Activated naive CD4-positive, alpha-beta T cell treated with anti-CD3 and anti-CD28 coated beads, Interleukin-2, amount 10 ng/mL, durations not matched to agents 7 days and 5 days (primary cell): Measurements from ENCODE around the gene GYPC.
"Not testable (repeated sequence)": the region's sequence is repeated elsewhere in the genome, so short reads cannot be mapped to it uniquely, and the experiment has no call there.

Experiments
- CTCF ChIA-PET: fragments of 350-600 bp; sonication (Branson Sonifier 250); formaldehyde crosslinking; loops from one replicate; lab custom pipeline; 2021; ENCODE audit warnings: antibody characterized with exemption; lab: Charles Lee
- DNase-seq: peaks from one replicate; pipeline ENCODE4 v3.0.0-alpha.2; 2020
- H3K27ac Mint-ChIP-seq: one replicate; pipeline ENCODE4 v1.8.0; 2021; ENCODE audit warnings: mild to moderate bottlenecking, moderate library complexity, mixed read lengths
- H3K27me3 Mint-ChIP-seq: one replicate; pipeline ENCODE4 v1.8.0; 2021; ENCODE audit warnings: mild to moderate bottlenecking, mixed read lengths
- H3K36me3 Mint-ChIP-seq: one replicate; pipeline ENCODE4 v1.8.0; 2021; ENCODE audit warnings: mixed read lengths
- H3K4me1 Mint-ChIP-seq: one replicate; pipeline ENCODE4 v1.8.0; 2021; ENCODE audit warnings: mixed read lengths
- H3K4me3 Mint-ChIP-seq: one replicate; pipeline ENCODE4 v1.8.0; 2021; ENCODE audit warnings: mild to moderate bottlenecking, moderate library complexity, mixed read lengths
- H3K9me3 Mint-ChIP-seq: one replicate; pipeline ENCODE4 v1.8.0; 2021; ENCODE audit warnings: mixed read lengths

Gene GYPC

DNA sequence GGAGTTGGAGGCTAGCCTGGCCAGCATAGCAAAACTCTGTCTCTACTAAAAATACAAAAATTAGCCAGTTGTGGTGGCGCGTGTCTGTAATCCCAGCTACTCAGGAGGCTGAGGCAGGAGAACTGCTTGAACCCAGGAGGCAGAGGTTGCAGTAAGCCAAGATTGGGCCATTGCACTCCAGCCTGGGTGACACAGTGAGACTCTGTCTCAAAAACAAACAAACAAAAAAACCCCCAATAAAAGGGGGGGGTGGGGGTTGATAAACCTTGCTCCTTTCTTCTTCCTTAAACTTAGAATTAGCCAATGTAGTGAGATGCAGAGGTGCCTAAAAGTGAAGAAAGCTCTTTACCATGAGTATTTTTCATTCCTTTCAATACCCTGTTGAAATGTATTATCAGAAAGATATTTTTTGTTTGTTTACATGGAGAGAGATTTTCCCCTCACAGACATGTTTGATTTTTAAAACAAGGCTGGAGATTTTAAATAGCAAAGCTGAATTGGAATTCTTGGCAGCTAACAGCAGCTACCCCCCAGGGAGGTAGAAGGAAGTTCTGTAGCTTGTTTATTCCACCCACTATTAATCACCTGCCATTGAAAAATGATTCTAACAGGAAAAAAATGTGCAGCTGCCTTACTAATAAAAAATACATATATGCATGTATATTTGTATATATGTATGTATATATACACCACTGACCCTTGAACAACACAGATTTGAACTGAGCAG is 48.6 kb downstream of the GYPC start:
- no peak for DNase-seq
- peaks cover 4% of the 10 kb centered on the region for H3K4me1 Mint-ChIP-seq
- peaks cover 10% of the 10 kb centered on the region for H3K36me3 Mint-ChIP-seq
- H3K4me3 Mint-ChIP-seq: no peak overlapping the region
- no peak overlapping the region for H3K27ac Mint-ChIP-seq
- H3K27me3 Mint-ChIP-seq: no peaks in the 10 kb centered on the region
- CTCF ChIA-PET: no interaction called here
- no peaks in the 10 kb centered on the region for H3K9me3 Mint-ChIP-seq

DNA sequence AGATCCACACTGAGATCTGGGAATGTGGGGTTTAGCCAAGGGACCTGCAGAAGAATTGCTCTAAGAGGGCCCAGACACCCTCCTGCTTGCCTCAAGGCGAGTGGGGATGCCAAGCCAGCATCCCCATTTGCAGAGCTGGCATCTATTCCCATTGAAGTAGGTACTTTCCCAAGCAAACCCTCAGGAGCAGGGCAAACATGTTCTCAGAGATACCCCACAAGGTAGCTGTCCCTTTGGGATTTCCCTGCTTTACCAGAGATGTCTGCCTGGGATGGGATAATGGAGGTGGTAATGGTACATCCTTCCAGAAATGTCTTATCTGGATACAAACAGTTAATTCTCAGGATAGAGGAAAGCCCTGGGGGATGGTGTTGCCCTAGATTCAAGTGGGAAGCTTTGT is 51.2 kb downstream of the GYPC start:
- no peak for DNase-seq
- peaks cover 4% of the 10 kb centered on the region for H3K27me3 Mint-ChIP-seq
- CTCF ChIA-PET: no interaction called here
- H3K9me3 Mint-ChIP-seq: no peaks in the 10 kb centered on the region
- no peaks in the 10 kb centered on the region for H3K4me1 Mint-ChIP-seq
- no peak overlapping the region for H3K27ac Mint-ChIP-seq
- H3K36me3 Mint-ChIP-seq: no peaks in the 10 kb centered on the region
- H3K4me3 Mint-ChIP-seq: no peak overlapping the region

DNA sequence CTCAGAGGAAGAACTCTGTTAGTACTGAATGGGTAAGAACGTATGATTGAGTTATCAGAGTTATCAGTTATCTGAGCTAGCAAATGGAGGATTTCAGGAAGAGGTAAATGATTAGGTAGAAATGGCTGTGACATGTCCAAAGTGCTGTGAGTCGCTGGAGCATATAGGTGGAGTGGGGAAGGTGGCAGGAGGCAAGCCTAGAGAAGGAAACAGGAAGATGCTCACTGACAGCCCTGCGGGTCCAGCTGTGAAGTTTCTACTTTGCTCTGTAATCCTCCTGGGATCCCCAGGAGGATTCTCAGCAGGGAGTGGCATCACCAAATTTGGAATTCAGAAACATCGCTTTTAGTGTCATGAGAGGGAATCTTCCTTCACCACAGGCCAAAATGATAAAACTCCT is 52.0 kb downstream of the GYPC start:
- H3K4me3 Mint-ChIP-seq: no peak overlapping the region
- CTCF ChIA-PET: no interaction called here
- H3K4me1 Mint-ChIP-seq: no peaks in the 10 kb centered on the region
- no peak overlapping the region for H3K27ac Mint-ChIP-seq
- peaks cover 4% of the 10 kb centered on the region for H3K27me3 Mint-ChIP-seq
- H3K36me3 Mint-ChIP-seq: no peaks in the 10 kb centered on the region
- DNase-seq: no peak
- H3K9me3 Mint-ChIP-seq: no peaks in the 10 kb centered on the region

- Mint-ChIP-seq H3K4me1 (no peaks in the 10 kb centered on the region), H3K27ac (no peak overlapping the region), H3K9me3 (no peaks in the 10 kb centered on the region), H3K27me3 (peaks cover 17% of the 10 kb centered on the region), H3K36me3 (no peaks in the 10 kb centered on the region), H3K4me3 (no peak overlapping the region)
- CTCF ChIA-PET: interaction anchor here (0.9 kb wide), 1 partner anchor 62 kb away, joined by 3 read pairs; no protein-coding TSS in a partner anchor
- no peak for DNase-seq
Observed at GRCh38 chr2:126714191-126714965, 58.4 kb downstream of the GYPC start.

DNA sequence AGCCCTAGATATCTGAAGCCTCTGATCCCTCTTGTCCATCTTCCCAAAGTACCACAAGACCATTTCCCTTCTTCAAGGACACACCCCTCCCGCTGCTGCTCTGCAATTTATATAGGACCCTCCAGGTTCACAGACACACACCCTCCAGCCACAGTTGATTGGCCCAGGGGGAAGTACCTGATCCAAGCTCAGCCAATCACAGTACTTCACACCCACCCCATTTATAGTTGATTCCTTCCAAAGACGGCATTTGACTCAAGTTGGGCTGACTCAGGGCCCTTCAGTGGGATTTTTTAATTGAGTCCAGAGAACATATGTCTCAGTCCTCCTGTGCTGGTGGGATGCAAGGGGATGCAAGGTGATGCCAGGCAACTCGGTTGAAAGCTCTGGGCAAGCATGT is 59.2 kb downstream of the GYPC start:
- no peaks in the 10 kb centered on the region for H3K4me1 Mint-ChIP-seq
- no peaks in the 10 kb centered on the region for H3K36me3 Mint-ChIP-seq
- CTCF ChIA-PET: no interaction called here
- no peak overlapping the region for H3K4me3 Mint-ChIP-seq
- no peaks in the 10 kb centered on the region for H3K9me3 Mint-ChIP-seq
- peaks cover 17% of the 10 kb centered on the region for H3K27me3 Mint-ChIP-seq
- H3K27ac Mint-ChIP-seq: no peak overlapping the region
- DNase-seq: no peak

GRCh38 chr2:126715576-126716406 is 59.8 kb downstream of the GYPC start:
- DNase-seq: no peak
- H3K36me3 Mint-ChIP-seq: no peaks in the 10 kb centered on the region
- H3K4me1 Mint-ChIP-seq: no peaks in the 10 kb centered on the region
- no peak overlapping the region for H3K27ac Mint-ChIP-seq
- no peaks in the 10 kb centered on the region for H3K9me3 Mint-ChIP-seq
- no peak overlapping the region for H3K4me3 Mint-ChIP-seq
- CTCF ChIA-PET: no interaction called here
- peaks cover 17% of the 10 kb centered on the region for H3K27me3 Mint-ChIP-seq

- peaks cover 17% of the 10 kb centered on the region for H3K27me3 Mint-ChIP-seq
- H3K9me3 Mint-ChIP-seq, CTCF ChIA-PET, H3K4me1 Mint-ChIP-seq, H3K27ac Mint-ChIP-seq, H3K4me3 Mint-ChIP-seq, DNase-seq, H3K36me3 Mint-ChIP-seq: not testable (repeated sequence)
Observed at GRCh38 chr2:126717277-126717676, 61.3 kb downstream of the GYPC start.

DNA sequence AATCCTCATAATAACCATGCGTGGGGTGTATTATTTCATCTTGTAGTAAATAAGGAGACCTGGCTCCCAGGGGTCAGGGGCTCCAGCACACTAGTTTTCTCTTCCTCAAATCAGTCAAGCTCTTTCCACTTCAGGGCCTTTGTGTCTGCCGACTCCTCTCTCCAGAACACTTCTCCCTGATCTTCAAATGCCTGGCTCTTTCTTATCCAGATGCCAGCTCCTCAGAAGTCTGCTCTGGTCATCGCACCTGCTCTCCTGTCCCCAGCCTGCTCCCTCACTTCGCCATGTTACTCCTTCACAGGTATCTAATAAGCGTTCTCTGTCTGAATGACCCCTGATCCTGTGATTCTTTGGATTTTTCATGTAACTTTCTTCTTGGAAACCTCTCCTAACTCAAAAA is 62.0 kb downstream of the GYPC start:
- peaks cover 17% of the 10 kb centered on the region for H3K27me3 Mint-ChIP-seq
- CTCF ChIA-PET: no interaction called here
- no peaks in the 10 kb centered on the region for H3K36me3 Mint-ChIP-seq
- DNase-seq: no peak
- no peak overlapping the region for H3K27ac Mint-ChIP-seq
- H3K9me3 Mint-ChIP-seq: no peaks in the 10 kb centered on the region
- no peak overlapping the region for H3K4me3 Mint-ChIP-seq
- H3K4me1 Mint-ChIP-seq: no peaks in the 10 kb centered on the region

GRCh38 chr2:126719191-126719832 is 63.4 kb downstream of the GYPC start:
- Mint-ChIP-seq H3K9me3 (no peaks in the 10 kb centered on the region), H3K36me3 (no peaks in the 10 kb centered on the region), H3K27ac (no peak overlapping the region), H3K4me3 (no peak overlapping the region), H3K27me3 (peaks cover 20% of the 10 kb centered on the region), H3K4me1 (no peaks in the 10 kb centered on the region)
- CTCF ChIA-PET: interaction anchor here (0.6 kb wide), 1 partner anchor 491 kb away, joined by 3 read pairs; no protein-coding TSS in a partner anchor
- no peak for DNase-seq

GRCh38 chr2:126719833-126720351 is 63.9 kb downstream of the GYPC start:
- Mint-ChIP-seq H3K27me3 (peaks cover 14% of the 10 kb centered on the region), H3K36me3 (no peaks in the 10 kb centered on the region), H3K4me1 (no peaks in the 10 kb centered on the region), H3K27ac (no peak overlapping the region), H3K4me3 (no peak overlapping the region), H3K9me3 (peaks cover under 1% of the 10 kb centered on the region)
- DNase-seq: no peak
- CTCF ChIA-PET: no interaction called here

DNA sequence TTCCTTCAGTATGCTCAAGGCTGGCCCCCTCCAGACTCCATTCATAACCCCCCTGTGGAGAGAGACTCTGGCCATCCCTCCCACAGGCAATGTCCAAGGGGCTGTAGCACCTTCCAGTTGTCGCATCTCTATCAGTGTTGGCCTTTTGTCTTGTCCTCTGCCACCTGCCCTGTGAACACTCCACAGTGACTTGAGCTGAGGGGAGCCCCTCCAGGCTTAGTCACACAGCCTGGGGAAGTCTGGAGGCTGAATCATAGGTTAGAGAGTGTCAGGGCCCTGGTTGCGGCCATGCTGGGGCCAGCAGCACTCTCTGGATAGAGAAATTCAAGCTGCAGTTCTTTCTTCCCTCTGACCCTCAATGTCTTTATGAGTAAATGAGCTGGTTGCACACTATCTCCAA is 64.7 kb downstream of the GYPC start:
- Mint-ChIP-seq H3K9me3 (peaks cover 7% of the 10 kb centered on the region), H3K36me3 (peaks cover 2% of the 10 kb centered on the region), H3K27ac (no peak overlapping the region), H3K4me1 (no peaks in the 10 kb centered on the region), H3K27me3 (peaks cover 16% of the 10 kb centered on the region), H3K4me3 (no peak overlapping the region)
- no peak for DNase-seq
- CTCF ChIA-PET: no interaction called here

DNA sequence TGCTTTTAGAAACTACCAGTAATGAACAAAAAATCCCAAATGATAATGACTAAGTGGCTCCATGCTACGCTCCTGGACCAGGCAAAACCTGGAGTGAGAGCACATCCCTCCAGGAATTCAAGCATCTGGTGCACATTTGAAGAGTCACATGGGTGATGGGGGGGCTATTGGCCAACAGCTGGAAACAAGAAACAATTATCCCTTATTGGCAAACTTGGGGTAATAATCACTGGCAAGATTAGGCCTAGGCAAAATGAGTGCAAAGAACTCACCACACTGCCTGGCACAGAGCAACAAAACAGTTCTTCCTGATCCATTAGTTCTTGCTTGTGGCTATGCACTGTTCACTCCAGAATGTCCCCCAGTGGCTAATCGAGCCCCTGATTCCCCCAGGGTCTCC is 66.1 kb downstream of the GYPC start:
- Mint-ChIP-seq H3K4me3 (no peak overlapping the region), H3K27me3 (peaks cover 16% of the 10 kb centered on the region), H3K9me3 (peaks cover 9% of the 10 kb centered on the region), H3K4me1 (no peaks in the 10 kb centered on the region), H3K27ac (no peak overlapping the region), H3K36me3 (peaks cover 2% of the 10 kb centered on the region)
- CTCF ChIA-PET: interaction anchor here (0.9 kb wide), 1 partner anchor 250 kb away, joined by 3 read pairs; no protein-coding TSS in a partner anchor
- no peak for DNase-seq

DNA sequence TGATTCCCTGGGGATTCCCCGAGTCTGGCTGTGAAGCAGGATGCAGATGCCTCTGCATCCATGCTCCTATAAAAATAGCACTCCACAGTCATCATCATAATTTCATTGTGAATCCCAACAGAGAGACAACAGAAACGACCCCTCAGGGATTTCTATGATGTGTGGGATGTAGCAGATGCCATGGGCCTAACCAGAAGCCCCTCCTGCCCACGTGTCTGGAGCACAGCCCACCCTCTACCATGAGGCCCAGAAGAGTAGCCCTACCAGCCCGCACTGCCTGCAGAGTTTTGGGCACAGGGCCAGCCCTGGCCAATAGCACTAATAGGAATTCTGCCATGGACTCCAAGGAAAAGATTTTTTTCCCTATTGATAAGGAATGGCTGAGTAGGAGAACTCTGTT is 66.6 kb downstream of the GYPC start:
- H3K4me1 Mint-ChIP-seq: no peaks in the 10 kb centered on the region
- H3K36me3 Mint-ChIP-seq: peaks cover 2% of the 10 kb centered on the region
- CTCF ChIA-PET: no interaction called here
- H3K9me3 Mint-ChIP-seq: peaks cover 9% of the 10 kb centered on the region
- no peak overlapping the region for H3K27ac Mint-ChIP-seq
- DNase-seq: no peak
- H3K4me3 Mint-ChIP-seq: no peak overlapping the region
- H3K27me3 Mint-ChIP-seq: peaks cover 16% of the 10 kb centered on the region
